ENCODE data around the gene MRFAP1. TPM values are rescaled to one million over a fixed set of nuclear protein-coding genes. Genes with fewer than 3 reads are reported as not detected.

Gene MRFAP1
- total and polyA plus RNA-seq, 2 of the 4 experiments (the other 2 are of a cell fraction), result 65.4 to 268 TPM

GRCh38 chr4:6622744-6623143, 17.7 kb upstream of the MRFAP1 start:
- Histone ChIP-seq H4K8ac (ENCODE audit: low read depth in 2 of 2, low read length in 2 of 2) (no peak overlapping the region), H4K91ac (ENCODE audit: insufficient read depth, low read depth, low read length) (no peak overlapping the region), H3K9me3 (ENCODE audit: control insufficient read depth, insufficient read depth, low read length) (no peaks in the 10 kb centered on the region), H2BK20ac (ENCODE audit: low read depth, low read length) (no peak overlapping the region), H3K36me3 (ENCODE audit: control insufficient read depth, insufficient read depth, low read length) (peaks cover 17% of the 10 kb centered on the region; the same call in 1 of the 2 replicates), H3K4me3 (ENCODE audit: insufficient read depth, low read depth, low read length) (no peak overlapping the region), H3K79me1 (ENCODE audit: low read depth in 1 of 2, low read length in 2 of 2) (no peaks in the 10 kb centered on the region), H2AFZ (replicated peaks; ENCODE audit: low read length, poor library complexity) (no peak overlapping the region), H2BK15ac (ENCODE audit: low read depth, low read length) (no peak overlapping the region), H3K18ac (ENCODE audit: low read depth, low read length) (no peak overlapping the region), H2AK9ac (replicated peaks; ENCODE audit: low read depth, low read length, poor library complexity) (no peak overlapping the region), H3K27me3 (ENCODE audit: control insufficient read depth, insufficient read depth, low read length) (no peaks in the 10 kb centered on the region), H3K23ac (ENCODE audit: low read depth, low read length) (no peak overlapping the region), H3K4me1 (ENCODE audit: control insufficient read depth, insufficient read depth, low read length) (no peaks in the 10 kb centered on the region), H3K27ac (ENCODE audit: insufficient read depth, low read length) (no peak overlapping the region), H2AK5ac (ENCODE audit: low read depth, low read length) (no peak overlapping the region), H3K4ac (ENCODE audit: low read depth, low read length) (no peak overlapping the region), H2BK120ac (ENCODE audit: low read depth, low read length) (no peak overlapping the region), H2BK5ac (ENCODE audit: low read depth, low read length, poor library complexity, severe bottlenecking) (no peak overlapping the region), H4K5ac (ENCODE audit: low read depth, low read length) (no peak overlapping the region), H4K20me1 (ENCODE audit: insufficient read depth, low read length) (no peaks in the 10 kb centered on the region), H3K9ac (ENCODE audit: low read depth, low read length) (no peak overlapping the region), H3K9me1 (ENCODE audit: insufficient read depth, low read length) (no peaks in the 10 kb centered on the region; the same call in 1 of the 2 replicates), H3K56ac (ENCODE audit: extremely low read depth, insufficient read depth, low read length) (no peak overlapping the region), H3K14ac (replicated peaks; ENCODE audit: low read depth, low read length) (no peak overlapping the region), H3K4me2 (ENCODE audit: low read depth, low read length) (no peak overlapping the region)
- in situ Hi-C loops (cut with MboI; ENCODE audit: low sequenced_read_pairs), result no loop called here
- CTCF ChIA-PET, result no interaction called here
- dilution Hi-C loops (cut with HindIII; ENCODE audit: low sequenced_read_pairs, unreplicated experiment), result no loop called here
- POLR2A ChIA-PET (ENCODE audit: unreplicated experiment), result no interaction called here
- ATAC-seq (ENCODE audit: low read depth) (no peak), DNase-seq (no peak)
- intact Hi-C loops (cut with micrococcal nuclease), result no loop called here
- TF ChIP-seq RFX5 (IDR thresholded peaks at IDR 0.05; ENCODE audit: low read depth, low read length) (no peak), USF2 (IDR thresholded peaks at IDR 0.05; ENCODE audit: low read depth, low read length) (no peak), MAFK (IDR thresholded peaks at IDR 0.05; ENCODE audit: low read depth, low read length) (no peak), SMC3 (IDR thresholded peaks at IDR 0.05; ENCODE audit: low read depth, low read length) (no peak)
- 100% methylated on average over 1 of the region's 2 CpGs; no CpG with 5 or more reads in 1 of the 2 experiments for WGBS, 2 experiments (ENCODE audit: extremely low coverage in 2 of 2, insufficient read length in 1 of 2)
- no TSS peak for BruUV-seq (replicated peaks)
